IMR-90 (cell line): ENCODE results near the gene SLC17A4. TPM values are rescaled to one million over a fixed set of nuclear protein-coding genes. Genes with fewer than 3 reads are reported as not detected.

Experiments used
- ATAC-seq: fragments of 200-7000 bp; cut with Tn5 transposase; 2 replicates; pipeline ENCODE4 v1.9.1; 2020; ENCODE audit warnings: low read depth, mild to moderate bottlenecking, moderate library complexity
- BruUV-seq: library from RNA; stranded (reverse); fragments of 400-500 nt; replicated peaks from 2 replicates; lab custom pipeline; 2021; lab: Mats Ljungman, UMichigan
- CTCF ChIA-PET: fragments of 300-600 bp; formaldehyde crosslinking; extraction: SDS; loops from one replicate; lab custom pipeline; 2021; ENCODE audit warnings: antibody characterized with exemption; lab: Yijun Ruan, JAX
- POLR2A ChIA-PET: fragments of 300-600 bp; sonication (Branson Sonifier 250); formaldehyde crosslinking; loops from one replicate; lab custom pipeline; 2022; ENCODE audit warnings: antibody characterized with exemption; ENCODE audit not compliant: unreplicated experiment; lab: Charles Lee
- DNase-seq: peaks from one replicate; pipeline ENCODE4 v3.0.0; 2013
- H2AFZ ChIP-seq: replicated peaks from 2 replicates; pipeline ENCODE3; 2013; ENCODE audit warnings: low read length, mild to moderate bottlenecking; ENCODE audit not compliant: poor library complexity
- H2AK5ac ChIP-seq: 2 replicates; pipeline ENCODE4 v1.6.1; 2013; ENCODE audit warnings: low read depth, low read length, inconsistent platforms
- H2AK9ac ChIP-seq: replicated peaks from 2 replicates; pipeline ENCODE3; 2013; ENCODE audit warnings: mild to moderate bottlenecking, low read depth, low read length, moderate library complexity; ENCODE audit not compliant: poor library complexity
- H2BK120ac ChIP-seq: 2 replicates; pipeline ENCODE4 v1.6.1; 2013; ENCODE audit warnings: low read depth, low read length, inconsistent platforms
- H2BK15ac ChIP-seq: 3 replicates; pipeline ENCODE4 v1.6.1; 2013; ENCODE audit warnings: low read depth, low read length, inconsistent platforms
- H2BK20ac ChIP-seq: 2 replicates; pipeline ENCODE4 v1.6.1; 2013; ENCODE audit warnings: low read depth, mild to moderate bottlenecking, inconsistent platforms, low read length, moderate library complexity
- H2BK5ac ChIP-seq: 2 replicates; pipeline ENCODE4 v1.6.1; 2013; ENCODE audit warnings: mild to moderate bottlenecking, low read depth, low read length, inconsistent platforms; ENCODE audit not compliant: poor library complexity, severe bottlenecking
- H3K14ac ChIP-seq: replicated peaks from 2 replicates; pipeline ENCODE4 v1.6.1; 2013; ENCODE audit warnings: low read depth, low read length, inconsistent platforms
- H3K18ac ChIP-seq: 2 replicates; pipeline ENCODE4 v1.6.1; 2013; ENCODE audit warnings: low read depth, low read length, control low read depth
- H3K23ac ChIP-seq: 2 replicates; pipeline ENCODE4 v1.6.1; 2013; ENCODE audit warnings: low read depth, low read length, inconsistent platforms
- H3K27ac ChIP-seq: 2 replicates; pipeline ENCODE4 v1.5.1; 2013; ENCODE audit warnings: mild to moderate bottlenecking, control low read depth, low read length; ENCODE audit not compliant: insufficient read depth
- H3K27me3 ChIP-seq: 2 replicates; pipeline ENCODE4 v1.6.1; 2013; ENCODE audit warnings: low read length; ENCODE audit not compliant: control insufficient read depth, insufficient read depth
- H3K36me3 ChIP-seq: 2 replicates; pipeline ENCODE4 v1.6.1; 2013; ENCODE audit warnings: low read length, mixed read lengths; ENCODE audit not compliant: control insufficient read depth, insufficient read depth
- H3K4ac ChIP-seq: 2 replicates; pipeline ENCODE4 v1.6.1; 2013; ENCODE audit warnings: low read depth, low read length, inconsistent platforms
- H3K4me1 ChIP-seq: 2 replicates; pipeline ENCODE4 v1.6.1; 2013; ENCODE audit warnings: low read length, mixed read lengths; ENCODE audit not compliant: control insufficient read depth, insufficient read depth
- H3K4me2 ChIP-seq: 2 replicates; pipeline ENCODE4 v1.6.1; 2013; ENCODE audit warnings: low read depth, mild to moderate bottlenecking, control low read depth, low read length, moderate library complexity
- H3K4me3 ChIP-seq: 2 replicates; pipeline ENCODE4 v1.5.1; 2013; ENCODE audit warnings: low read depth, mild to moderate bottlenecking, control low read depth, low read length, moderate library complexity; ENCODE audit not compliant: insufficient read depth
- H3K56ac ChIP-seq: 2 replicates; pipeline ENCODE4 v1.6.1; 2013; ENCODE audit warnings: low read length, inconsistent platforms; ENCODE audit not compliant: insufficient read depth; ENCODE audit errors: extremely low read depth
- H3K79me1 ChIP-seq, 2 experiments: 2 replicates each; pipeline ENCODE4 v1.6.1; 2013; ENCODE audit warnings: low read length in 2 of 2, inconsistent platforms in 1 of 2, low read depth in 1 of 2
- H3K9ac ChIP-seq: 2 replicates; pipeline ENCODE4 v1.6.1; 2013; ENCODE audit warnings: low read depth, low read length, control low read depth
- H3K9me1 ChIP-seq: 2 replicates; pipeline ENCODE4 v1.6.1; 2013; ENCODE audit warnings: low read length, inconsistent platforms; ENCODE audit not compliant: insufficient read depth
- H3K9me3 ChIP-seq: 2 replicates; pipeline ENCODE4 v1.6.1; 2013; ENCODE audit warnings: low read length; ENCODE audit not compliant: control insufficient read depth, insufficient read depth
- H4K20me1 ChIP-seq: 2 replicates; pipeline ENCODE4 v1.6.1; 2013; ENCODE audit warnings: low read length, inconsistent platforms; ENCODE audit not compliant: insufficient read depth
- H4K5ac ChIP-seq: 2 replicates; pipeline ENCODE4 v1.6.1; 2013; ENCODE audit warnings: mild to moderate bottlenecking, low read depth, low read length, control low read depth
- H4K8ac ChIP-seq, 2 experiments: 2 replicates each; pipeline ENCODE4 v1.6.1; 2013; ENCODE audit warnings: low read depth in 2 of 2, low read length in 2 of 2, control low read depth in 1 of 2, inconsistent platforms in 1 of 2
- H4K91ac ChIP-seq: 2 replicates; pipeline ENCODE4 v1.6.1; 2013; ENCODE audit warnings: low read depth, low read length, inconsistent platforms; ENCODE audit not compliant: insufficient read depth
- WGBS, 2 experiments: methylation state at CpG; one replicate each; pipeline versions ENCODE4 v1.1.5 to v1.1.7; 2013; ENCODE audit warnings: missing lambda C conversion rate in 2 of 2; ENCODE audit not compliant: insufficient read length in 1 of 2; ENCODE audit errors: extremely low coverage in 2 of 2; 5-methylcytosine and 5-hydroxymethylcytosine counted together
- dilution Hi-C: fragments of 300-500 bp; cut with HindIII; formaldehyde crosslinking; loops from one replicate; pipeline ENCODE4 v1.14.3; 2018; ENCODE audit warnings: low sequenced_read_pairs; ENCODE audit not compliant: unreplicated experiment
- in situ Hi-C: fragments of 300-500 bp; cut with MboI; formaldehyde crosslinking; loops from 3 replicates; pipeline ENCODE4 v1.14.3; 2019; ENCODE audit warnings: low sequenced_read_pairs, inconsistent platforms, mixed read lengths
- intact Hi-C: fragments of 100-400 bp; cut with micrococcal nuclease; formaldehyde crosslinking; loops from 2 replicates; pipeline ENCODE4 v1.10.0; 2022
- polyA plus RNA-seq, 3 experiments: library from polyadenylated mRNA; depleted of rRNA; stranded (reverse); fragments of >200 nt; gene quantifications; 2 replicates each; pipeline ENCODE4 v1.2.3, GENCODE V29; 2012; ENCODE audit warnings: low replicate concordance in 1 of 3
- total RNA-seq: library from RNA; depleted of rRNA; stranded (reverse); fragments of >200 nt; gene quantifications from 2 replicates; pipeline ENCODE4 v1.2.3, GENCODE V29; 2012
- TF ChIP-seq, protein P1 (sequence below): fragments of 150-350 bp; IDR thresholded peaks from 2 replicates; pipeline ENCODE4 v1.6.1; 2016; ENCODE audit warnings: low read depth, mild to moderate bottlenecking, low read length, moderate library complexity, borderline replicate concordance

The SLC17A4 gene
- total and polyA plus RNA-seq, 2 of the 4 experiments (the other 2 are of a cell fraction), result not detected

DNA sequence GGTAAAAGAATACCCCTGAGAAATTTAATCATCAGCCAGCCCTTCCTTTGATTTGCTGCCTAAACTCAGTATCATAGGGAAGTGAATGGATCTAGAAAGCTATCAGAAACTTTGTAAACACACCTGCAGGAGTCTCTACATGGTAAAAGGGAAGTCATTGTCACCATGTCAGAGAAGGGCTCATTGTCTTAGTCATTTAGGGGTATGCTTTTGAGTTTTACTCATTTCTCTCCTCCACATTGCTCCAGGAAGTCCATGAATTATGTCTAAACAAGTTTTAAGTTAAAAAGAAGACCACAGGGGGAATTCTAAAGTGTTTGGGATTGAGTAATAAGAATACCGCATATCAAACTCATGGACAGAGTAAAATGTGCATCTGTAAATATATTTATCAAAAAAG is 74.8 kb downstream of the SLC17A4 start:
- Histone ChIP-seq H2AK9ac (no peak overlapping the region), H3K9me3 (no peaks in the 10 kb centered on the region), H3K18ac (no peak overlapping the region), H2AK5ac (no peak overlapping the region), H4K8ac (no peak overlapping the region), H3K27me3 (no peaks in the 10 kb centered on the region), H2BK120ac (no peak overlapping the region), H3K36me3 (no peaks in the 10 kb centered on the region), H3K4ac (no peak overlapping the region), H2BK20ac (no peak overlapping the region), H3K56ac (no peak overlapping the region), H2BK5ac (no peak overlapping the region), H3K4me2 (no peak overlapping the region), H3K9ac (no peak overlapping the region), H2BK15ac (no peak overlapping the region), H4K91ac (no peak overlapping the region), H2AFZ (no peak overlapping the region), H3K23ac (no peak overlapping the region), H3K27ac (no peak overlapping the region), H4K5ac (no peak overlapping the region), H3K9me1 (no peaks in the 10 kb centered on the region), H3K79me1 (no peaks in the 10 kb centered on the region), H3K4me1 (no peaks in the 10 kb centered on the region), H3K14ac (no peak overlapping the region), H4K20me1 (no peaks in the 10 kb centered on the region), H3K4me3 (no peak overlapping the region)
- WGBS, 2 experiments, result no CpG with 5 or more reads among the region's 1 CpG
- TF ChIP-seq, protein P1, sequence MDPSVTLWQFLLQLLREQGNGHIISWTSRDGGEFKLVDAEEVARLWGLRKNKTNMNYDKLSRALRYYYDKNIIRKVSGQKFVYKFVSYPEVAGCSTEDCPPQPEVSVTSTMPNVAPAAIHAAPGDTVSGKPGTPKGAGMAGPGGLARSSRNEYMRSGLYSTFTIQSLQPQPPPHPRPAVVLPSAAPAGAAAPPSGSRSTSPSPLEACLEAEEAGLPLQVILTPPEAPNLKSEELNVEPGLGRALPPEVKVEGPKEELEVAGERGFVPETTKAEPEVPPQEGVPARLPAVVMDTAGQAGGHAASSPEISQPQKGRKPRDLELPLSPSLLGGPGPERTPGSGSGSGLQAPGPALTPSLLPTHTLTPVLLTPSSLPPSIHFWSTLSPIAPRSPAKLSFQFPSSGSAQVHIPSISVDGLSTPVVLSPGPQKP, result no peak
- intact Hi-C loops (no loop called here), dilution Hi-C loops (no loop called here), in situ Hi-C loops (no loop called here)
- ATAC-seq (no peak), DNase-seq (no peak)
- BruUV-seq, result no TSS peak
- ChIA-PET POLR2A (no interaction called here), CTCF (no interaction called here)
